Upper lobe of left lung (tissue), 4 donors: ENCODE measurements around the gene CEACAM20.

Source experiments
- CTCF ChIP-seq, 6 experiments: fragments of 450-650 bp in 4 of 6; fragments of 200-600 bp in 2 of 6; sonication (generic) in 2 of 6; IDR thresholded peaks; one replicate each; pipeline ENCODE4 v1.5.1; 2016 to 2019; ENCODE audit warnings: antibody characterized with exemption in 6 of 6
- POLR2AphosphoS5 ChIP-seq, 2 donors: sonication (generic); formaldehyde crosslinking; IDR thresholded peaks; one replicate each; pipeline ENCODE4 v1.5.1; 2017; ENCODE audit warnings: antibody characterized with exemption in 2 of 2

- TF ChIP-seq CTCF (IDR thresholded peaks at IDR 0.05) (no peak), POLR2AphosphoS5 (IDR thresholded peaks at IDR 0.05) (no peak)
These were observed 14.6 kb upstream of the CEACAM20 start for GRCh38 chr19:44544031-44544430.
